ENCODE measurements around the gene CSAG3. TPM values are rescaled to one million over a fixed set of nuclear protein-coding genes. Genes with fewer than 3 reads are reported as not detected.

The CSAG3 gene
- total RNA-seq, 1 experiment from 2014 or later = 44.1 TPM

DNA sequence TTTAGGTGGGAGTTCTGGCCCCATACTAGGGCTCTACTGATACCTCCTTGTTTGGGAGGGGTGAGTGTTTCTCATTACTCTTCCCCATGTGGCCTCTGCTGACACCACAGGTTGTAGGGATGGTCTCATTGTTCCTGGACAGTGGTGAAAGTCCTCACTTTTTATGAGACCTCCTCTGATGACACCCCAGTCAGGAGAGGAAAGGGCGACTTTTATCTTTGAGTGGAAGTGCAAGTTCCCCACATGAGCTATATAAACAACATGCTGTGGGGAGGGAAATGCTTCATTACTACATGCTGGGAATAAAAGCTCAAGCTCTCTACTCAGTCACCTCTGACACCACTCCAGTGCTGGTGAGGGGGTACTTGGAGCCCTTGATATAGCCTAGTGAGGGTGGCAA, 39.9 kb downstream of the CSAG3 start (continued):
- TF ChIP-seq, protein P1, sequence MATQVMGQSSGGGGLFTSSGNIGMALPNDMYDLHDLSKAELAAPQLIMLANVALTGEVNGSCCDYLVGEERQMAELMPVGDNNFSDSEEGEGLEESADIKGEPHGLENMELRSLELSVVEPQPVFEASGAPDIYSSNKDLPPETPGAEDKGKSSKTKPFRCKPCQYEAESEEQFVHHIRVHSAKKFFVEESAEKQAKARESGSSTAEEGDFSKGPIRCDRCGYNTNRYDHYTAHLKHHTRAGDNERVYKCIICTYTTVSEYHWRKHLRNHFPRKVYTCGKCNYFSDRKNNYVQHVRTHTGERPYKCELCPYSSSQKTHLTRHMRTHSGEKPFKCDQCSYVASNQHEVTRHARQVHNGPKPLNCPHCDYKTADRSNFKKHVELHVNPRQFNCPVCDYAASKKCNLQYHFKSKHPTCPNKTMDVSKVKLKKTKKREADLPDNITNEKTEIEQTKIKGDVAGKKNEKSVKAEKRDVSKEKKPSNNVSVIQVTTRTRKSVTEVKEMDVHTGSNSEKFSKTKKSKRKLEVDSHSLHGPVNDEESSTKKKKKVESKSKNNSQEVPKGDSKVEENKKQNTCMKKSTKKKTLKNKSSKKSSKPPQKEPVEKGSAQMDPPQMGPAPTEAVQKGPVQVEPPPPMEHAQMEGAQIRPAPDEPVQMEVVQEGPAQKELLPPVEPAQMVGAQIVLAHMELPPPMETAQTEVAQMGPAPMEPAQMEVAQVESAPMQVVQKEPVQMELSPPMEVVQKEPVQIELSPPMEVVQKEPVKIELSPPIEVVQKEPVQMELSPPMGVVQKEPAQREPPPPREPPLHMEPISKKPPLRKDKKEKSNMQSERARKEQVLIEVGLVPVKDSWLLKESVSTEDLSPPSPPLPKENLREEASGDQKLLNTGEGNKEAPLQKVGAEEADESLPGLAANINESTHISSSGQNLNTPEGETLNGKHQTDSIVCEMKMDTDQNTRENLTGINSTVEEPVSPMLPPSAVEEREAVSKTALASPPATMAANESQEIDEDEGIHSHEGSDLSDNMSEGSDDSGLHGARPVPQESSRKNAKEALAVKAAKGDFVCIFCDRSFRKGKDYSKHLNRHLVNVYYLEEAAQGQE (IDR thresholded peaks at IDR 0.05; ENCODE audit: low read depth) = no peak

DNA sequence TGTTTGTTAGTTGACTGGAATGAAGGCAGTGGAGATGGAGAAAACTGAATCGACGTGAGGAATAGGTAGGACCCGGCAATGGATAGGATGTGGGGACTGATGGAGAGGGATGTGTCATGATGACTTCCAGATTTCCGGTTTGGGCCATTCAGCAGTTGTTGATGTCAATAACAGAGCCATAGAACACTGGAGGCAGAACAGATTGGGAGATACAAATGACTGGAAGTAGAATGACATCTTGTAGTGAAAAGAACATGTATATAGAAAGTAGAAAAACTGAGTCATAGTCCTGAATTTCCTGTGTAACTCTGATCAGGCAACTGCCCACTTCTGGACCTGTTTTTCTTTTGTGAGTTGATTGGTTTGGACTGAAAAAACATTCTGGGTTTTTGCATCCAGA, 47.0 kb downstream of the CSAG3 start:
- no peaks in the 10 kb centered on the region for H3K79me2 ChIP-seq (ENCODE audit: insufficient read depth, low read length)
- no peak overlapping the region for H3K4me2 ChIP-seq (ENCODE audit: low read length)
- no peaks in the 10 kb centered on the region for H3K36me3 ChIP-seq (ENCODE audit: control insufficient read depth in 1 of 2, insufficient read depth in 2 of 2, low read length in 2 of 2)
- intact Hi-C loops (cut with micrococcal nuclease) = no loop called here
- DNase-seq (ENCODE audit: low read depth, low spot score) (no peak), ATAC-seq (no peak)
- H3K4me3 ChIP-seq (replicated peaks in 1 of 2; ENCODE audit: low read depth in 1 of 2, low read length in 2 of 2) = no peak overlapping the region
- H3K9me3 ChIP-seq (ENCODE audit: control insufficient read depth in 1 of 2, insufficient read depth in 1 of 2, low read depth in 1 of 2, low read length in 2 of 2) = no peaks in the 10 kb centered on the region
- no peaks in the 10 kb centered on the region for H3K9me2 ChIP-seq (ENCODE audit: insufficient read depth)
- no peaks in the 10 kb centered on the region for H3K27me3 ChIP-seq (ENCODE audit: insufficient read depth, low read length)
- H3K9ac ChIP-seq (ENCODE audit: low read length) = no peak overlapping the region
- POLR2A ChIA-PET = no interaction called here
- BruUV-seq (replicated peaks) = no TSS peak
- RAD21 ChIA-PET (ENCODE audit: low non-redundant PET in 1 of 2, low total read pairs in 2 of 2, uncharacterized antibody in 2 of 2, unreplicated experiment in 2 of 2) = no interaction called here
- H4K20me1 ChIP-seq (ENCODE audit: insufficient read depth) = no peaks in the 10 kb centered on the region
- no peak for TF ChIP-seq JUND (IDR thresholded peaks at IDR 0.05)
- TF ChIP-seq SRF (IDR thresholded peaks at IDR 0.05; ENCODE audit: low read depth) = no peak
- no peak for TF ChIP-seq POLR2AphosphoS5 (IDR thresholded peaks at IDR 0.05; ENCODE audit: low read depth, low read length)
- no peak for TF ChIP-seq ZFX (IDR thresholded peaks at IDR 0.05)
- TF ChIP-seq YY1 (IDR thresholded peaks at IDR 0.05; ENCODE audit: extremely low read depth, insufficient replicate concordance, low read depth, low read length) = no peak
- TF ChIP-seq, protein P1 (IDR thresholded peaks at IDR 0.05; ENCODE audit: low read depth) = no peak
- TF ChIP-seq, protein P2, sequence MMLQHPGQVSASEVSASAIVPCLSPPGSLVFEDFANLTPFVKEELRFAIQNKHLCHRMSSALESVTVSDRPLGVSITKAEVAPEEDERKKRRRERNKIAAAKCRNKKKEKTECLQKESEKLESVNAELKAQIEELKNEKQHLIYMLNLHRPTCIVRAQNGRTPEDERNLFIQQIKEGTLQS (IDR thresholded peaks at IDR 0.05) = no peak
- no peak for TF ChIP-seq FOSL1 (IDR thresholded peaks at IDR 0.05; ENCODE audit: low read depth)
- no peaks in the 10 kb centered on the region for H3K4me1 ChIP-seq (ENCODE audit: control insufficient read depth in 1 of 2, insufficient read depth in 2 of 2, low read length in 2 of 2)
- no peak overlapping the region for H3K27ac ChIP-seq (ENCODE audit: low read depth, low read length)
- no peak overlapping the region for H2AFZ ChIP-seq (ENCODE audit: low read depth, low read length, poor library complexity, severe bottlenecking)
- CTCF ChIA-PET = no interaction called here

Other genes starting within 250 kb of the CSAG3 start
- 4.2 TPM for gene GABRQ, start 121.3 kb upstream of the CSAG3 start, total RNA-seq (2021; ENCODE audit: unreplicated experiment)
- 92.7 TPM for gene MAGEA3, start 60.4 kb upstream of the CSAG3 start, total RNA-seq (2021; ENCODE audit: unreplicated experiment)
- not detected for gene CSAG2, start 49.9 kb upstream of the CSAG3 start, total RNA-seq (2021; ENCODE audit: unreplicated experiment)
- 21.8 TPM for gene MAGEA2B, start 44.6 kb upstream of the CSAG3 start, total RNA-seq (2021; ENCODE audit: unreplicated experiment)
- gene CSAG1, start 25.5 kb upstream of the CSAG3 start, total RNA-seq (2021; ENCODE audit: unreplicated experiment) = 1.2 TPM
- not detected for gene MAGEA12, start 25.5 kb upstream of the CSAG3 start, total RNA-seq (2021; ENCODE audit: unreplicated experiment)
- 48.1 TPM for gene MAGEA2, start 5.4 kb upstream of the CSAG3 start, total RNA-seq (2021; ENCODE audit: unreplicated experiment)
- 0.57 TPM for gene MAGEA6, start 10.5 kb downstream of the CSAG3 start, total RNA-seq (2021; ENCODE audit: unreplicated experiment)
- gene CETN2, start 71.5 kb downstream of the CSAG3 start, total RNA-seq (2021; ENCODE audit: unreplicated experiment) = 20.9 TPM
- gene NSDHL, start 71.8 kb downstream of the CSAG3 start, total RNA-seq (2021; ENCODE audit: unreplicated experiment) = 22.1 TPM
- gene ZNF185, start 138.8 kb downstream of the CSAG3 start, total RNA-seq (2021; ENCODE audit: unreplicated experiment) = 15.8 TPM
- gene PNMA5, start 234.9 kb downstream of the CSAG3 start, total RNA-seq (2021; ENCODE audit: unreplicated experiment) = not detected